HEK293 (cell line): ENCODE measurements around the gene VGLL3.

Source experiments
- CTCF ChIA-PET: fragments of 350-600 bp; formaldehyde crosslinking; extraction: SDS; loops from one replicate; lab custom pipeline; 2021; ENCODE audit warnings: antibody characterized with exemption; lab: Yijun Ruan, JAX
- POLR2A ChIA-PET: fragments of 300-600 bp; formaldehyde crosslinking; extraction: SDS; loops from one replicate; lab custom pipeline; 2020; ENCODE audit warnings: antibody characterized with exemption, inconsistent platforms; lab: Yijun Ruan, JAX
- H3K27ac ChIP-seq: fragments of 200-500 bp; sonication (Bioruptor generic); 2 replicates; pipeline ENCODE4 v1.5.1; 2014; ENCODE audit warnings: low read depth, low read length, control low read depth, inconsistent platforms; ENCODE audit errors: extremely low read depth
- H3K36me3 ChIP-seq, 2 experiments: fragments of 200-500 bp in 1 of 2; sonication (Bioruptor generic) in 1 of 2; 1 replicate in 1 of 2; 2 replicates in 1 of 2; pipeline ENCODE4 v1.5.1; 2014 to 2017; ENCODE audit warnings: inconsistent platforms in 2 of 2, low read length in 2 of 2; ENCODE audit not compliant: control insufficient read depth in 2 of 2, insufficient read depth in 1 of 2
- H3K4me1 ChIP-seq: fragments of 200-500 bp; sonication (Bioruptor generic); 2 replicates; pipeline ENCODE4 v1.5.1; 2014; ENCODE audit warnings: mild to moderate bottlenecking, low read length, inconsistent platforms; ENCODE audit not compliant: control insufficient read depth, insufficient read depth
- H3K4me3 ChIP-seq: 2 replicates; pipeline ENCODE4 v1.5.1; 2011; ENCODE audit warnings: low read depth, mild to moderate bottlenecking, control low read depth, low read length, moderate library complexity
- H3K9me3 ChIP-seq: fragments of 200-500 bp; sonication (Bioruptor generic); 2 replicates; pipeline ENCODE4 v1.5.1; 2014; ENCODE audit warnings: low read depth, low read length, inconsistent platforms; ENCODE audit not compliant: control insufficient read depth, insufficient read depth
- EGR2 ChIP-seq: fragments of 450-650 bp; formaldehyde crosslinking; IDR thresholded peaks from 2 replicates; pipeline ENCODE4 v1.5.1; 2016; ENCODE audit warnings: low read depth, missing biosample characterization, missing genetic modification characterization
- FEZF1 ChIP-seq: fragments of 450-650 bp; formaldehyde crosslinking; IDR thresholded peaks from 2 replicates; pipeline ENCODE4 v1.5.1; 2016; ENCODE audit warnings: missing biosample characterization, missing genetic modification characterization
- HOXD13 ChIP-seq: sonication (generic); formaldehyde crosslinking; IDR thresholded peaks from 2 replicates; pipeline ENCODE4 v1.8.0; 2022; ENCODE audit warnings: missing genetic modification reagents, borderline replicate concordance
- OVOL3 ChIP-seq: fragments of 450-650 bp; formaldehyde crosslinking; IDR thresholded peaks from 2 replicates; pipeline ENCODE4 v1.5.1; 2016; ENCODE audit warnings: missing biosample characterization, missing genetic modification characterization
- SALL2 ChIP-seq: fragments of 450-650 bp; formaldehyde crosslinking; IDR thresholded peaks from 2 replicates; pipeline ENCODE4 v1.5.0; 2017; ENCODE audit warnings: missing biosample characterization, mild to moderate bottlenecking, missing genetic modification characterization, borderline replicate concordance
- SCRT1 ChIP-seq: fragments of 450-650 bp; formaldehyde crosslinking; IDR thresholded peaks from 2 replicates; pipeline ENCODE4 v1.5.1; 2016; ENCODE audit warnings: missing biosample characterization, missing genetic modification characterization, borderline replicate concordance
- ZBTB7A ChIP-seq: fragments of 450-650 bp; formaldehyde crosslinking; IDR thresholded peaks from 2 replicates; pipeline ENCODE4 v1.5.1; 2016; ENCODE audit warnings: low read depth, missing biosample characterization, missing genetic modification characterization
- ZNF133 ChIP-seq: fragments of 450-650 bp; formaldehyde crosslinking; IDR thresholded peaks from 2 replicates; pipeline ENCODE4 v1.5.1; 2016; ENCODE audit warnings: missing biosample characterization, missing genetic modification characterization
- ZNF174 ChIP-seq: fragments of 450-650 bp; formaldehyde crosslinking; IDR thresholded peaks from 2 replicates; pipeline ENCODE4 v1.5.0; 2017; ENCODE audit warnings: missing biosample characterization, mild to moderate bottlenecking, missing genetic modification characterization
- ZNF223 ChIP-seq: fragments of 450-650 bp; formaldehyde crosslinking; IDR thresholded peaks from 2 replicates; pipeline ENCODE4 v1.5.1; 2016; ENCODE audit warnings: missing biosample characterization, missing genetic modification characterization
- ZNF391 ChIP-seq: fragments of 450-650 bp; formaldehyde crosslinking; IDR thresholded peaks from 2 replicates; pipeline ENCODE4 v1.5.1; 2016; ENCODE audit warnings: low read depth, missing biosample characterization, missing genetic modification characterization, borderline replicate concordance
- ZNF423 ChIP-seq: fragments of 450-650 bp; formaldehyde crosslinking; IDR thresholded peaks from 2 replicates; pipeline ENCODE4 v1.5.1; 2016; ENCODE audit warnings: missing biosample characterization, missing genetic modification characterization
- ZNF555 ChIP-seq: fragments of 450-650 bp; formaldehyde crosslinking; conservative IDR thresholded peaks from 2 replicates; pipeline ENCODE4 v1.5.1; 2017; ENCODE audit warnings: missing biosample characterization, mild to moderate bottlenecking, missing genetic modification characterization, inconsistent platforms
- ZNF571 ChIP-seq: fragments of 450-650 bp; formaldehyde crosslinking; IDR thresholded peaks from 2 replicates; pipeline ENCODE4 v1.5.0; 2017; ENCODE audit warnings: missing biosample characterization, missing genetic modification characterization
- ZNF677 ChIP-seq: fragments of 450-650 bp; IDR thresholded peaks from 2 replicates; pipeline ENCODE4 v1.5.0; 2018; ENCODE audit warnings: missing biosample characterization, mild to moderate bottlenecking, missing genetic modification characterization, moderate library complexity
- ZSCAN23 ChIP-seq: fragments of 450-650 bp; formaldehyde crosslinking; IDR thresholded peaks from 2 replicates; pipeline ENCODE4 v1.5.1; 2016; ENCODE audit warnings: missing biosample characterization, missing genetic modification characterization
- ZSCAN30 ChIP-seq: fragments of 450-650 bp; IDR thresholded peaks from 2 replicates; pipeline ENCODE4 v1.5.1; 2018; ENCODE audit warnings: missing biosample characterization, mild to moderate bottlenecking, missing genetic modification characterization, moderate library complexity
- TF ChIP-seq, protein P1 (sequence below): fragments of 450-650 bp; formaldehyde crosslinking; IDR thresholded peaks from 2 replicates; pipeline ENCODE4 v1.5.1; 2016; ENCODE audit warnings: missing biosample characterization, missing genetic modification characterization
- TF ChIP-seq, protein P2 (sequence below): fragments of 450-650 bp; formaldehyde crosslinking; IDR thresholded peaks from 2 replicates; pipeline ENCODE4 v1.5.1; 2017; ENCODE audit warnings: missing biosample characterization, missing genetic modification characterization
- TF ChIP-seq, protein P3 (sequence below): fragments of 450-650 bp; formaldehyde crosslinking; IDR thresholded peaks from 2 replicates; pipeline ENCODE4 v1.5.1; 2016; ENCODE audit warnings: missing biosample characterization, missing genetic modification characterization
- TF ChIP-seq, protein P4 (sequence below): fragments of 450-650 bp; formaldehyde crosslinking; IDR thresholded peaks from 2 replicates; pipeline ENCODE4 v1.5.1; 2016; ENCODE audit warnings: missing biosample characterization, missing genetic modification characterization
- TF ChIP-seq, protein P5 (sequence below): fragments of 450-650 bp; formaldehyde crosslinking; IDR thresholded peaks from 2 replicates; pipeline ENCODE4 v1.5.1; 2016; ENCODE audit warnings: missing biosample characterization, missing genetic modification characterization, low read depth
- TF ChIP-seq, protein P6 (sequence below): fragments of 450-650 bp; formaldehyde crosslinking; IDR thresholded peaks from 2 replicates; pipeline ENCODE4 v1.5.1; 2016; ENCODE audit warnings: missing biosample characterization, missing genetic modification characterization

VGLL3 gene

DNA sequence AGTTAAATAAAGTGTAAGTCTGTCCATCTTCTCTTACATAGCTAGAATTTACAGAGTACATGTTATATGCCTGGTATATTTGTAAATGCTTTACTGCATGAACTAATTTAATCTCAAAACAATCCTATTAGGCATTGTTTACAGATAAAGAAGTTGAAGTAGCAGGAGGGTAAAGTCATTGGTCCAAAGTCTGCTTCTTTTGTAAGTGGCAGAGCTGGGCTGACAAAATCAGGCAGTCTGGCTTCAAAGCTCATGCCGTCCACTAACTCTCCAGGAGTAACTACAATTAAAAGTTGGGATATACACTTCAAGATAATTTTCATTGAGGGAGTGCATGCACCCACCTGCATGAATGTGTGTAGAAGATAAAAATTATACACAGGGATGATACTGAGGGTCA lies 27.3 kb downstream of the VGLL3 start:
- no peak overlapping the region for H3K4me3 ChIP-seq
- TF ChIP-seq SCRT1 = no peak
- TF ChIP-seq FEZF1 (tag by site-specific recombination) = no peak
- no peak for TF ChIP-seq ZNF677 (tag by site-specific recombination)
- TF ChIP-seq HOXD13 (CRISPR knock-in tag) = no peak
- TF ChIP-seq EGR2 (tag by site-specific recombination) = no peak
- no peak for TF ChIP-seq ZBTB7A (tag by site-specific recombination)
- TF ChIP-seq, all 188 proteins: peak for 0
- Histone ChIP-seq H3K9me3 (no peaks in the 10 kb centered on the region), H3K4me1 (no peaks in the 10 kb centered on the region; the same call in 1 of the 2 replicates), H3K36me3 (no peaks in the 10 kb centered on the region), H3K27ac (no peak overlapping the region)
- POLR2A ChIA-PET = no interaction called here
- CTCF ChIA-PET = no interaction called here

DNA sequence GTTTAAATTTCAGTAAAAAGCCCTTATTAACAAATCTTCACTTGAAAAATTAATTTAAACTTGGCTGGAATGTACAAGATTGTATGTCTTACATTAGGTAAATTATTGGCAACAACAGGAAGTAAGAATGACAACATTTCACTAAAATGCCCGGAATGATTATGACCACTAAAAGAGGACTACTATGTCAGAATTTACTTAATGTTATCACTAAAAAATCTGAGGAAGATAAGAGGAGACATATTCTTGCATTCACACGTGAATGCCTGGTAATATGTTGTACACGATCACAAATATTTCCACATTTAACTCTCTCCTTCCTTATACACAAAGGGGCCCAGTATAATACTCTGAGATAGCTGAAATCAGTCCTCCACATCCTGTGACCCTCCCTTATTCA lies 29.7 kb downstream of the VGLL3 start:
- H3K9me3 ChIP-seq = no peaks in the 10 kb centered on the region
- no peaks in the 10 kb centered on the region; the same call in 1 of the 2 replicates for H3K4me1 ChIP-seq
- no peak overlapping the region for H3K27ac ChIP-seq
- TF ChIP-seq ZNF677 (tag by site-specific recombination) (no peak), ZSCAN23 (tag by site-specific recombination) (no peak), ZNF423 (no peak), ZNF555 (tag by site-specific recombination) (no peak), OVOL3 (tag by site-specific recombination) (no peak), ZNF223 (no peak), ZNF133 (tag by site-specific recombination) (no peak), ZNF391 (tag by site-specific recombination) (no peak), ZSCAN30 (tag by site-specific recombination) (no peak), ZNF571 (no peak), SALL2 (tag by site-specific recombination) (no peak), ZNF174 (tag by site-specific recombination) (no peak)
- TF ChIP-seq, protein P1, sequence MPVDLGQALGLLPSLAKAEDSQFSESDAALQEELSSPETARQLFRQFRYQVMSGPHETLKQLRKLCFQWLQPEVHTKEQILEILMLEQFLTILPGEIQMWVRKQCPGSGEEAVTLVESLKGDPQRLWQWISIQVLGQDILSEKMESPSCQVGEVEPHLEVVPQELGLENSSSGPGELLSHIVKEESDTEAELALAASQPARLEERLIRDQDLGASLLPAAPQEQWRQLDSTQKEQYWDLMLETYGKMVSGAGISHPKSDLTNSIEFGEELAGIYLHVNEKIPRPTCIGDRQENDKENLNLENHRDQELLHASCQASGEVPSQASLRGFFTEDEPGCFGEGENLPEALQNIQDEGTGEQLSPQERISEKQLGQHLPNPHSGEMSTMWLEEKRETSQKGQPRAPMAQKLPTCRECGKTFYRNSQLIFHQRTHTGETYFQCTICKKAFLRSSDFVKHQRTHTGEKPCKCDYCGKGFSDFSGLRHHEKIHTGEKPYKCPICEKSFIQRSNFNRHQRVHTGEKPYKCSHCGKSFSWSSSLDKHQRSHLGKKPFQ = no peak
- TF ChIP-seq, protein P2, sequence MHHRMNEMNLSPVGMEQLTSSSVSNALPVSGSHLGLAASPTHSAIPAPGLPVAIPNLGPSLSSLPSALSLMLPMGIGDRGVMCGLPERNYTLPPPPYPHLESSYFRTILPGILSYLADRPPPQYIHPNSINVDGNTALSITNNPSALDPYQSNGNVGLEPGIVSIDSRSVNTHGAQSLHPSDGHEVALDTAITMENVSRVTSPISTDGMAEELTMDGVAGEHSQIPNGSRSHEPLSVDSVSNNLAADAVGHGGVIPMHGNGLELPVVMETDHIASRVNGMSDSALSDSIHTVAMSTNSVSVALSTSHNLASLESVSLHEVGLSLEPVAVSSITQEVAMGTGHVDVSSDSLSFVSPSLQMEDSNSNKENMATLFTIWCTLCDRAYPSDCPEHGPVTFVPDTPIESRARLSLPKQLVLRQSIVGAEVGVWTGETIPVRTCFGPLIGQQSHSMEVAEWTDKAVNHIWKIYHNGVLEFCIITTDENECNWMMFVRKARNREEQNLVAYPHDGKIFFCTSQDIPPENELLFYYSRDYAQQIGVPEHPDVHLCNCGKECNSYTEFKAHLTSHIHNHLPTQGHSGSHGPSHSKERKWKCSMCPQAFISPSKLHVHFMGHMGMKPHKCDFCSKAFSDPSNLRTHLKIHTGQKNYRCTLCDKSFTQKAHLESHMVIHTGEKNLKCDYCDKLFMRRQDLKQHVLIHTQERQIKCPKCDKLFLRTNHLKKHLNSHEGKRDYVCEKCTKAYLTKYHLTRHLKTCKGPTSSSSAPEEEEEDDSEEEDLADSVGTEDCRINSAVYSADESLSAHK (tag by site-specific recombination) = no peak
- TF ChIP-seq, protein P3, sequence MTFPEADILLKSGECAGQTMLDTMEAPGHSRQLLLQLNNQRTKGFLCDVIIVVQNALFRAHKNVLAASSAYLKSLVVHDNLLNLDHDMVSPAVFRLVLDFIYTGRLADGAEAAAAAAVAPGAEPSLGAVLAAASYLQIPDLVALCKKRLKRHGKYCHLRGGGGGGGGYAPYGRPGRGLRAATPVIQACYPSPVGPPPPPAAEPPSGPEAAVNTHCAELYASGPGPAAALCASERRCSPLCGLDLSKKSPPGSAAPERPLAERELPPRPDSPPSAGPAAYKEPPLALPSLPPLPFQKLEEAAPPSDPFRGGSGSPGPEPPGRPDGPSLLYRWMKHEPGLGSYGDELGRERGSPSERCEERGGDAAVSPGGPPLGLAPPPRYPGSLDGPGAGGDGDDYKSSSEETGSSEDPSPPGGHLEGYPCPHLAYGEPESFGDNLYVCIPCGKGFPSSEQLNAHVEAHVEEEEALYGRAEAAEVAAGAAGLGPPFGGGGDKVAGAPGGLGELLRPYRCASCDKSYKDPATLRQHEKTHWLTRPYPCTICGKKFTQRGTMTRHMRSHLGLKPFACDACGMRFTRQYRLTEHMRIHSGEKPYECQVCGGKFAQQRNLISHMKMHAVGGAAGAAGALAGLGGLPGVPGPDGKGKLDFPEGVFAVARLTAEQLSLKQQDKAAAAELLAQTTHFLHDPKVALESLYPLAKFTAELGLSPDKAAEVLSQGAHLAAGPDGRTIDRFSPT (tag by site-specific recombination) = no peak
- TF ChIP-seq, protein P4, sequence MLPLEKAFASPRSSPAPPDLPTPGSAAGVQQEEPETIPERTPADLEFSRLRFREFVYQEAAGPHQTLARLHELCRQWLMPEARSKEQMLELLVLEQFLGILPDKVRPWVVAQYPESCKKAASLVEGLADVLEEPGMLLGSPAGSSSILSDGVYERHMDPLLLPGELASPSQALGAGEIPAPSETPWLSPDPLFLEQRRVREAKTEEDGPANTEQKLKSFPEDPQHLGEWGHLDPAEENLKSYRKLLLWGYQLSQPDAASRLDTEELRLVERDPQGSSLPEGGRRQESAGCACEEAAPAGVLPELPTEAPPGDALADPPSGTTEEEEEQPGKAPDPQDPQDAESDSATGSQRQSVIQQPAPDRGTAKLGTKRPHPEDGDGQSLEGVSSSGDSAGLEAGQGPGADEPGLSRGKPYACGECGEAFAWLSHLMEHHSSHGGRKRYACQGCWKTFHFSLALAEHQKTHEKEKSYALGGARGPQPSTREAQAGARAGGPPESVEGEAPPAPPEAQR (tag by site-specific recombination) = no peak
- TF ChIP-seq, protein P5, sequence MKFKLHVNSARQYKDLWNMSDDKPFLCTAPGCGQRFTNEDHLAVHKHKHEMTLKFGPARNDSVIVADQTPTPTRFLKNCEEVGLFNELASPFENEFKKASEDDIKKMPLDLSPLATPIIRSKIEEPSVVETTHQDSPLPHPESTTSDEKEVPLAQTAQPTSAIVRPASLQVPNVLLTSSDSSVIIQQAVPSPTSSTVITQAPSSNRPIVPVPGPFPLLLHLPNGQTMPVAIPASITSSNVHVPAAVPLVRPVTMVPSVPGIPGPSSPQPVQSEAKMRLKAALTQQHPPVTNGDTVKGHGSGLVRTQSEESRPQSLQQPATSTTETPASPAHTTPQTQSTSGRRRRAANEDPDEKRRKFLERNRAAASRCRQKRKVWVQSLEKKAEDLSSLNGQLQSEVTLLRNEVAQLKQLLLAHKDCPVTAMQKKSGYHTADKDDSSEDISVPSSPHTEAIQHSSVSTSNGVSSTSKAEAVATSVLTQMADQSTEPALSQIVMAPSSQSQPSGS (tag by site-specific recombination) = no peak
- TF ChIP-seq, protein P6, sequence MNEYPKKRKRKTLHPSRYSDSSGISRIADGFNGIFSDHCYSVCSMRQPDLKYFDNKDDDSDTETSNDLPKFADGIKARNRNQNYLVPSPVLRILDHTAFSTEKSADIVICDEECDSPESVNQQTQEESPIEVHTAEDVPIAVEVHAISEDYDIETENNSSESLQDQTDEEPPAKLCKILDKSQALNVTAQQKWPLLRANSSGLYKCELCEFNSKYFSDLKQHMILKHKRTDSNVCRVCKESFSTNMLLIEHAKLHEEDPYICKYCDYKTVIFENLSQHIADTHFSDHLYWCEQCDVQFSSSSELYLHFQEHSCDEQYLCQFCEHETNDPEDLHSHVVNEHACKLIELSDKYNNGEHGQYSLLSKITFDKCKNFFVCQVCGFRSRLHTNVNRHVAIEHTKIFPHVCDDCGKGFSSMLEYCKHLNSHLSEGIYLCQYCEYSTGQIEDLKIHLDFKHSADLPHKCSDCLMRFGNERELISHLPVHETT (tag by site-specific recombination) = no peak
- TF ChIP-seq, all 188 proteins: peak for 0
- POLR2A ChIA-PET = interaction anchor here (0.7 kb wide), 1 partner anchor 32 kb away, joined by 3 read pairs; no protein-coding TSS in a partner anchor
- CTCF ChIA-PET = interaction anchor here (0.7 kb wide), 1 partner anchor 28 kb away, joined by 3 read pairs; no protein-coding TSS in a partner anchor
- no peaks in the 10 kb centered on the region for H3K36me3 ChIP-seq
- no peak overlapping the region for H3K4me3 ChIP-seq
